Bronchial epithelial cell (primary cell): ENCODE results near the gene AGO3. TPM values are rescaled to one million over a fixed set of nuclear protein-coding genes. Genes with fewer than 3 reads are reported as not detected.

ENCODE experiments used
- DNase-seq: peaks from one replicate; pipeline ENCODE4 v3.0.0-alpha.2; 2010; ENCODE audit warnings: low read depth
- FAIRE-seq: peaks from 2 replicates; lab custom pipeline; 2011; peaks lifted over from hg19 to GRCh38; lab: Jason Lieb, UNC
- H3K27me3 ChIP-seq: 2 replicates; pipeline ENCODE4 v1.5.1; 2011; ENCODE audit warnings: low read length; ENCODE audit not compliant: control insufficient read depth, insufficient read depth
- H3K36me3 ChIP-seq: 2 replicates; pipeline ENCODE4 v1.5.1; 2011; ENCODE audit warnings: low read length; ENCODE audit not compliant: control insufficient read depth, insufficient read depth
- H3K4me3 ChIP-seq: 2 replicates; pipeline ENCODE4 v1.5.1; 2011; ENCODE audit warnings: mild to moderate bottlenecking, low read depth, low read length, control low read depth
- total RNA-seq: library from RNA; depleted of rRNA; stranded (reverse); fragments of >200 nt; gene quantifications from 2 replicates; pipeline ENCODE4 v1.2.1, GENCODE V29; 2014
- TF ChIP-seq, protein P1 (sequence below): IDR thresholded peaks from 2 replicates; pipeline ENCODE4 v1.5.1; 2011; ENCODE audit warnings: mild to moderate bottlenecking, moderate library complexity, low read length, control low read depth, inconsistent platforms; ENCODE audit not compliant: insufficient read depth, severe bottlenecking

Gene AGO3
- total RNA-seq, 1 donor from 2014 or later = 9.5 TPM

DNA sequence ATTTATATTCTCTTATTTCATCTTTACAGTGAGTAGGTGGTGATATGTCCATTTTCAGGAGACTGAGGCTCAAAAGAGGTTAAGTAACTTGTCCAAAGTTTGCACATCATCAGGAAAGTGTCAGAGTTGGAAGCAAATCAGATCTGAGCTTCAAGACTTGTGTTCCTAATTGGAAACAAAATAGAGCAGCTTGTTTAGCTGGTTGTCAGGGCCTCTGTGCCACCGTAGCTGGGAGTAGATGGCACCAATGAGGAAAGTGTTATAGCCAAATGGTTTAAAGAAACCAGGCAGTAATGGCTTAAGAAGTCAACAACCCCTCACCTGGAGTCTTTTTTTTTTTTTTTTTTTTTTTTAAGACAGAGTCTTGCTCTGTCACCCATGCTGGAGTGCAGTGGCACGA lies 28.2 kb upstream of the AGO3 start:
- FAIRE-seq (no peak), DNase-seq (no peak)
- no peaks in the 10 kb centered on the region for H3K27me3 ChIP-seq
- H3K4me3 ChIP-seq = no peak overlapping the region
- TF ChIP-seq, protein P1, sequence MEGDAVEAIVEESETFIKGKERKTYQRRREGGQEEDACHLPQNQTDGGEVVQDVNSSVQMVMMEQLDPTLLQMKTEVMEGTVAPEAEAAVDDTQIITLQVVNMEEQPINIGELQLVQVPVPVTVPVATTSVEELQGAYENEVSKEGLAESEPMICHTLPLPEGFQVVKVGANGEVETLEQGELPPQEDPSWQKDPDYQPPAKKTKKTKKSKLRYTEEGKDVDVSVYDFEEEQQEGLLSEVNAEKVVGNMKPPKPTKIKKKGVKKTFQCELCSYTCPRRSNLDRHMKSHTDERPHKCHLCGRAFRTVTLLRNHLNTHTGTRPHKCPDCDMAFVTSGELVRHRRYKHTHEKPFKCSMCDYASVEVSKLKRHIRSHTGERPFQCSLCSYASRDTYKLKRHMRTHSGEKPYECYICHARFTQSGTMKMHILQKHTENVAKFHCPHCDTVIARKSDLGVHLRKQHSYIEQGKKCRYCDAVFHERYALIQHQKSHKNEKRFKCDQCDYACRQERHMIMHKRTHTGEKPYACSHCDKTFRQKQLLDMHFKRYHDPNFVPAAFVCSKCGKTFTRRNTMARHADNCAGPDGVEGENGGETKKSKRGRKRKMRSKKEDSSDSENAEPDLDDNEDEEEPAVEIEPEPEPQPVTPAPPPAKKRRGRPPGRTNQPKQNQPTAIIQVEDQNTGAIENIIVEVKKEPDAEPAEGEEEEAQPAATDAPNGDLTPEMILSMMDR = no peak
- H3K36me3 ChIP-seq = peaks cover 4% of the 10 kb centered on the region

DNA sequence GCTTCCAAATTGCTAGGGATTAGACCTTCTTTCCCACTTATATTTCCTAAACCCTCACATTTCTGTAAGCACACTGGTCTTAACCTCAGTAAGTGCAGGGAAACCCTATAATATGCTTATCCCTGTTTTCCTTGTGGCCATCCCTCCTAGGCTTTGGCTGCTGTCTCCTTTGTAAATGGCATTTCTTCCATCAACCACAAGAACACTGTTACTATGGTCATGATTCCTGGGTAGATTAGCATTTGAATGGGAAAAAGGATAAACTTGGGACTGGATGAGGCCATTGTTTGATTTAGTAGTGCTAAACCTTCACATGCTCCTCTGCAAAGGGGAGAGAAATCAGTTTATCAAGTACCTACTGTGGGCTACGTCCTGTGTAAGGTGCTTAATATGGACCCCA lies 16.2 kb upstream of the AGO3 start:
- Histone ChIP-seq H3K36me3 (peaks cover 20% of the 10 kb centered on the region), H3K27me3 (no peaks in the 10 kb centered on the region), H3K4me3 (no peak overlapping the region)
- TF ChIP-seq, protein P1 = no peak
- DNase-seq (no peak), FAIRE-seq (no peak)

- DNase-seq = peak; percentile 34
- H3K4me3 ChIP-seq = no peak overlapping the region
- no peak for FAIRE-seq
- H3K27me3 ChIP-seq = no peaks in the 10 kb centered on the region
- H3K36me3 ChIP-seq = peaks cover 19% of the 10 kb centered on the region
- TF ChIP-seq, protein P1 = no peak
Observed at GRCh38 chr1:35915693-35916092, 15.2 kb upstream of the AGO3 start.

GRCh38 chr1:35923791-35924221 lies 7.1 kb upstream of the AGO3 start:
- FAIRE-seq = no peak

GRCh38 chr1:35924838-35925237 lies 6.1 kb upstream of the AGO3 start:
- no peaks in the 10 kb centered on the region for H3K27me3 ChIP-seq
- H3K36me3 ChIP-seq = no peaks in the 10 kb centered on the region
- DNase-seq = no peak
- TF ChIP-seq, protein P1 = no peak
- FAIRE-seq = no peak
- no peak overlapping the region for H3K4me3 ChIP-seq

More at GRCh38 chr1:35923791-35924221, 7.1 kb upstream of the AGO3 start:
- no peak overlapping the region for H3K4me3 ChIP-seq
- no peaks in the 10 kb centered on the region for H3K27me3 ChIP-seq
- peaks cover 7% of the 10 kb centered on the region for H3K36me3 ChIP-seq
- DNase-seq = no peak
- TF ChIP-seq, protein P1 = no peak

- no peak overlapping the region for H3K4me3 ChIP-seq
- no peaks in the 10 kb centered on the region for H3K36me3 ChIP-seq
- TF ChIP-seq, protein P1 = no peak
- FAIRE-seq (no peak), DNase-seq (no peak)
- H3K27me3 ChIP-seq = no peaks in the 10 kb centered on the region
Observed at GRCh38 chr1:35925741-35926140, 5.2 kb upstream of the AGO3 start.
